GM12865 (cell line): ENCODE results near the gene TMEM132A.
A peak's percentile ranks its signal among the peaks of the same experiment; 100 is the strongest.
"Not testable (repeated sequence)": the region's sequence is repeated elsewhere in the genome, so short reads cannot be mapped to it uniquely, and the experiment has no call there.

Experiments
- DNase-seq: peaks from one replicate; pipeline ENCODE4 v3.0.0; 2010; ENCODE audit warnings: low read depth
- H3K4me3 ChIP-seq: 2 replicates; pipeline ENCODE4 v1.5.1; 2011; ENCODE audit warnings: mild to moderate bottlenecking, low read depth, low read length, control low read depth
- TF ChIP-seq, protein P1 (sequence below): IDR thresholded peaks from 2 replicates; pipeline ENCODE4 v1.5.1; 2011; ENCODE audit warnings: low read length, control low read depth, low read depth, inconsistent platforms; ENCODE audit not compliant: insufficient read depth; ENCODE audit errors: missing control alignments

The TMEM132A gene

DNA sequence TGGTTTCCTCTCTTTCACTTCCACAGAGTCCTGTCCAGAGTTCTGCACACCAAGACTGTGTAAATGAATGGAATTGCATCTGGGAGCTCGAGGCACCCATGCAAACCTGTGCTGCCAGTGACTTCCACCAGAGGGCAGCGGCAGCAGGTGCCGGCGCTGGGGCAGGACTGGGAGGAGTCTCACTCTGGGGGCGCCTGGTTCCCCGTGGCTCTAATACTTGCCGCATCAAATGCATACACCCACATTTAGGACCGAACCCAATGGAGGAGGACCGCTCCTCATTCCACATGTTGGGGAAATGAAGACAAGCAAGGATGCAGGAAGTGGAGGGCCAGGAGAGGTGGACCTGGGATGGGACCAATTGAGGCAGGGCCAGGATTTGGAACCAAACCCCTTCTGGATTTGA lies 46.1 kb downstream of the TMEM132A start:
- TF ChIP-seq, protein P1, sequence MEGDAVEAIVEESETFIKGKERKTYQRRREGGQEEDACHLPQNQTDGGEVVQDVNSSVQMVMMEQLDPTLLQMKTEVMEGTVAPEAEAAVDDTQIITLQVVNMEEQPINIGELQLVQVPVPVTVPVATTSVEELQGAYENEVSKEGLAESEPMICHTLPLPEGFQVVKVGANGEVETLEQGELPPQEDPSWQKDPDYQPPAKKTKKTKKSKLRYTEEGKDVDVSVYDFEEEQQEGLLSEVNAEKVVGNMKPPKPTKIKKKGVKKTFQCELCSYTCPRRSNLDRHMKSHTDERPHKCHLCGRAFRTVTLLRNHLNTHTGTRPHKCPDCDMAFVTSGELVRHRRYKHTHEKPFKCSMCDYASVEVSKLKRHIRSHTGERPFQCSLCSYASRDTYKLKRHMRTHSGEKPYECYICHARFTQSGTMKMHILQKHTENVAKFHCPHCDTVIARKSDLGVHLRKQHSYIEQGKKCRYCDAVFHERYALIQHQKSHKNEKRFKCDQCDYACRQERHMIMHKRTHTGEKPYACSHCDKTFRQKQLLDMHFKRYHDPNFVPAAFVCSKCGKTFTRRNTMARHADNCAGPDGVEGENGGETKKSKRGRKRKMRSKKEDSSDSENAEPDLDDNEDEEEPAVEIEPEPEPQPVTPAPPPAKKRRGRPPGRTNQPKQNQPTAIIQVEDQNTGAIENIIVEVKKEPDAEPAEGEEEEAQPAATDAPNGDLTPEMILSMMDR = peak; percentile 96
- DNase-seq = peak; percentile 77
- H3K4me3 ChIP-seq = no peak overlapping the region

DNA sequence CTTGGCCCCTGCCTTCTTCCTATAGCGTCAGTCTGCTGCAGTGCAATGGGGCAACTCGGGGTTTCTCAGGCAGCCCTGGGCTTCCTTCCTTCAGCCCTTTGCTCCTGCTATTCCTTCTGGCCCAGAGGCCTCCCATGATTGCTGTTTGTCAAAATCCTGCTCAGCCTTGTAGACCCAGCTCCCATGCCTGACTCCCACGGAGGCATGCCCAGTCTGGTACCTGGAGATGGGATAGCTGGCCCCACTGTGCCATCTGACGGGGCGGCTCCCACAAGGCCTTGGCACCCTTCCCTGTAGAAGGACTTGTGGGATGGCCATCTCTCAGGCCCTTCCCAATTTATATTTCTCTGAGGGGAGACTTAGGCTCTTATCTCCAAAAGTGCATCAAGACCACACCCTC lies 46.6 kb downstream of the TMEM132A start:
- TF ChIP-seq, protein P1 = no peak
- no peak for DNase-seq
- no peak overlapping the region for H3K4me3 ChIP-seq

DNA sequence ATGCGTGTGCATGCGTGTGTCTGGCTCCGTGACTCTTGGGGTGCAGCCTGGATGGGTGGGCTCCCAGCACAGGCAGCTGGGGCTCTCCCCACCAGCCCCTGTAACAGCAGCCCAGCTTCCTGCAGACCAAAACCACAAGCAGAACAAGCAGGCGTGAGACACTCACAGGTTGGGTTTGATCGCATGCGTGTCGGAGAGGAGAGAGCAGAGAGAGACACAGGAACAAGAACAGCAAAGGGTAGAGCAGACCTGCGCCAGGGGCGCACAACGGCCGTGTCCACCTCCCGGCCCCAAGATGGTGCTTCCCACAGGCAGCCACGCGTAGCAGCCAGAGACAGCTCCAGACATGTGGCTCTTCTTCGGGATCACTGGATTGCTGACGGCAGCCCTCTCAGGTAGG lies 47.3 kb downstream of the TMEM132A start, which contains the start of gene CD6:
Gene CD6 (plus strand): TSS at position 161 of the 400 bp plus-strand sequence. CDS start 186 bp downstream, at position 347.
- TF ChIP-seq, protein P1 = no peak
- DNase-seq = peak; percentile 35

DNA sequence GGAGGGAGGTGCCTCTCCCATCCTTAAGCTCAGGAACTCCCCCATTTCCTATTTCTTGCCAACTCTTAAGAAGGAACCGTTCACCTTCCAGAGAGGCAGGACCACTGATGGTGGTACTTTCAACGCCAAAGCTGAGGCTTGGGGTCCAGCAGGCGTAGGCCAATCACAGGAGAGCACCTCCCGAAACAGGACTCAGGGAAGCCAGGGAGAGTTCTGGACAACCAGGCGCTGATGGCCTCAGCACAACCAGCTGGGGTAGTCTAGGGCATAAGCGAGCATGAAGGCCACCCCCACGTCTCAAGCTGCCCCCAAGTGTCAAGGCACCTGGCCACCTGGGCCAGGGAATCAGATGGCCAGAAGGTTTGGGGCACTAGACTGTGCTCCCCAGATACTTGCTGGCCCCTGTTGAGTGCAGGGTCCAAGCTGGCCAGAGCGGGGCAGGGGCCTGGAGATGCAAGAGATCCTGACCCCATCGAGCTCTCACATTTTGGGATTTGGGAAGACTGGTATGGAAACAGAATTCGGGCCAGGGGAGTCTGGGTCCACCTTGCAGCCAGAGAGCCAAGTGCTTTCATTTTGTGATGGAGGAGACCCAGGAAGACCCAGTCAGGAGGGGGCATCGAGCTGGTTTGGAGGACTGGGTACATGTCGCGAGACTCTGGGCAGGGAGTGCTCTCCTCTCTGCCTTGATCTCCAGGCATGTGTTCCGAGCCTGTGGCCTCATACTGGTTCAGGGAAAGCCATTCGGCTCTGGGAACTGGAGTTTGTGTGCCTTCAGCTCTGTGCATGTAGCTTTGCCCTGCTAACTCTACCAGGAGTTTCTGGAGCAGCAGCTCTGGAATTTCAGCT lies 48.1 kb downstream of the TMEM132A start:
- DNase-seq = no peak

More for the DNA sequence above, 47.3 kb downstream of the TMEM132A start, which contains the start of gene CD6:
- no peak within 1 kb of the TSS for H3K4me3 ChIP-seq

DNA sequence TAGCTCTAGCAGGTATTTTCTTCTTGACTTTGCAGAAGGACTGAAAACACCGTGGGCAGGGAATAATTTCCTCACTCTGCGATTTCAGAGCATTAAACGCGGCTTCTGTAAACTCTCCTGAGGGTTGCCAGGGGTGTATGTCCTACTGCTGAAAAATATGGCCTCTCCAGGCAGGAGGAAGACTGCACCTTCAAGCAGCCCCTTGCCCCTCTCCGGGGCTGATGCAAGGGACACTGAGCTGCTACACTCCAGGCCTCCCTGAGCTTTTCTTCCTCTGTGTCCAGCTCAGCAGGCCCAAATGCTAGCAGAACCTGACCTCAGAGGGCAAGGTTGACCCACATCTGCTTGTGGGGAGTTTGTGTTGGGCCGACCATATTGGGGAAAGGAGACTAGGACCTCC lies 49.4 kb downstream of the TMEM132A start:
- H3K4me3 ChIP-seq = no peak overlapping the region
- TF ChIP-seq, protein P1 = no peak
- DNase-seq = no peak

More for the DNA sequence above, 48.1 kb downstream of the TMEM132A start:
- H3K4me3 ChIP-seq = no peak overlapping the region
- TF ChIP-seq, protein P1 = no peak

DNA sequence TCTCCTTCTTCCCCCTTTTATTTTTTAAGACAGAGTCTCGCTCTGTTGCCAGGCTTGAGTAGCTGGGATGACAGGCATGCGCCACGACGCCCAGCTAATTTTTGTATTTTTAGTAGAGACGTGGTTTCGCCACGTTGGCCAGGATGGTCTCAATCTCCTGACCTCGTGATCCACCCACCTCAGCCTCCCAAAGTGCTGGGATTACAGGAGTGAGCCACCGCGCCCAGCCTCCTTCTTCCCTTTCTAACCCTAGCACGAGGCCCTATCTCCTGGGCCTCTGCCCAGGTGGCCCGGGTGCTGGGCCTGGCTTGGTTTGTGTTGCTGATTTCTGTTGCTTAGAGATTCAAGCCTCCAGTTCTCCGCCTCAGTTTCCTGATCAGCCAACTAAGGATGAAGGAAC lies 50.1 kb downstream of the TMEM132A start:
- not testable (repeated sequence) for H3K4me3 ChIP-seq, DNase-seq

DNA sequence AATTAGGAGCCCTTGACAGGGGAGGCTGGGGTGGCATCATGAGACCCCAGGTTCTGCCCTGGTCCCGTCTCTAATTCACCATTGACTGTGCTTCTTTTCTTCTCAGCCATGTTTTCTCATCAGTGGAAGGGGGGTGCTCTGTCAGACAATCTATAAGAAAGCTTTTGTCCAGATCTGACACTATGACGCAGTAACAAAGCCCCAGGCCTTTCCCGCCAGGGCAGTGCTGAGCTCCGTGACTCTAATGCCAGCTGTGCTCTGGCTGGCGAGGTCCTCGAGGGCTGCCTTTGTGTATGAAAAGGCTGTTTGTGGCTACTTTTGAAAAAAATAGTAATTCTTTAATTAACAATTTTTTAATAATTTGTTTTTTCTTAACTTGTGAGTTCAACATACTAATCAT lies 50.5 kb downstream of the TMEM132A start:
- no peak overlapping the region for H3K4me3 ChIP-seq
- TF ChIP-seq, protein P1 = no peak
- no peak for DNase-seq
